Small intestine (tissue), 7 donors: ENCODE results near the gene CASR. TPM values are rescaled to one million over a fixed set of nuclear protein-coding genes. Genes with fewer than 3 reads are reported as not detected.
"Not testable (repeated sequence)": the region's sequence is repeated elsewhere in the genome, so short reads cannot be mapped to it uniquely, and the experiment has no call there.

ENCODE experiments used
- DNase-seq, 2 donors: peaks; one replicate each; pipeline versions ENCODE4 v3.0.0 to v3.0.0-alpha.2; 2013
- FAIRE-seq: peaks from 2 replicates; lab custom pipeline; 2012; peaks lifted over from hg19 to GRCh38; lab: Jason Lieb, UNC
- H3K27ac ChIP-seq, 3 donors: one replicate each; pipeline ENCODE4 v1.5.1; 2013; ENCODE audit warnings: low read length in 2 of 3, mild to moderate bottlenecking in 2 of 3, control low read depth in 1 of 3, inconsistent platforms in 1 of 3, low read depth in 1 of 3, moderate library complexity in 1 of 3
- H3K27me3 ChIP-seq, 3 donors: one replicate each; pipeline ENCODE4 v1.6.1; 2013; ENCODE audit warnings: low read length in 3 of 3, inconsistent platforms in 1 of 3; ENCODE audit not compliant: control insufficient read depth in 3 of 3, insufficient read depth in 3 of 3
- H3K36me3 ChIP-seq, 3 donors: one replicate each; pipeline ENCODE4 v1.6.1; 2013; ENCODE audit warnings: low read length in 3 of 3, inconsistent platforms in 1 of 3, low read depth in 1 of 3, mild to moderate bottlenecking in 1 of 3, moderate library complexity in 1 of 3; ENCODE audit not compliant: control insufficient read depth in 3 of 3, insufficient read depth in 2 of 3
- H3K4me1 ChIP-seq, 3 donors: one replicate each; pipeline ENCODE4 v1.6.1; 2013; ENCODE audit warnings: low read length in 2 of 3, inconsistent platforms in 1 of 3, low read depth in 1 of 3, mild to moderate bottlenecking in 1 of 3, moderate library complexity in 1 of 3; ENCODE audit not compliant: control insufficient read depth in 3 of 3, insufficient read depth in 2 of 3
- H3K4me3 ChIP-seq, 3 donors: one replicate each; pipeline ENCODE4 v1.5.1; 2013; ENCODE audit warnings: low read length in 3 of 3, control low read depth in 1 of 3, inconsistent platforms in 1 of 3, low read depth in 1 of 3, mild to moderate bottlenecking in 1 of 3, moderate library complexity in 1 of 3
- H3K9me3 ChIP-seq, 2 donors: one replicate each; pipeline ENCODE4 v1.6.1; 2013; ENCODE audit warnings: low read depth in 1 of 2, low read length in 1 of 2; ENCODE audit not compliant: control insufficient read depth in 2 of 2, insufficient read depth in 1 of 2
- WGBS, 3 donors: extraction: QIAGEN DNeasy Blood & Tissue Kit; methylation state at CpG; one replicate each; pipeline ENCODE4 v1.1.7; 2013; 5-methylcytosine and 5-hydroxymethylcytosine counted together
- polyA plus RNA-seq, 4 donors: library from polyadenylated mRNA; stranded (reverse) in 3 of 4; unstranded in 1 of 4; fragments of 200-250 nt in 3 of 4; fragments of 120-200 nt in 1 of 4; gene quantifications; one replicate each; pipeline versions ENCODE4 v1.2.1 to v1.2.3, GENCODE V29; 2013
- donor health status: healthy with polysubstance abuse.
- donor health status: control.
- donor health status: control.
- donor health status: Bipolar disorder and iron deficiency.
- donor health status: healthy.

The CASR gene
- polyA plus RNA-seq, 4 donors, result 0.19 to 1.7 (median 0.22) TPM; not detected in 1

DNA sequence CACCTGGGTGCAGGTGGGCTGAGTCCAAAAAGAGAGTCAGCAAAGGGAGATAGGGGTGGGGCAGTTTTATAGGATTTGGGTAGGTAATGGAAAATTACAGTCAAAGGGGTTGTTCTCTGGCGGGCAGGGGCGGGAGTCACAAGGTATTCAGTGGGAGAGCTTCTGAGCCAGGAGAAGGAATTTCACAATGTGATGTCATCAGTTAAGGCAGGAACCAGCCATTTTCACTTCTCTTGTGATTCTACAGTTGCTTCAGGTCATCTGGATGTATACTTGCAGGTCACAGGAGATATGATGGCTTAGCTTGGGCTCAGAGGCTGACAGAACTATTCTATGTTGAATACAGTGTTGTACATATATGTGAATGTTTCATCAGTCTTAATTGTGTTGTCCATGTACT, 12.1 kb upstream of the CASR start:
- FAIRE-seq, DNase-seq, H3K4me3 ChIP-seq, H3K4me1 ChIP-seq, H3K27me3 ChIP-seq, H3K9me3 ChIP-seq, H3K27ac ChIP-seq, H3K36me3 ChIP-seq: not testable (repeated sequence)
- 76 to 86% (median 83%) methylated on average over 2 of the region's 2 CpGs for WGBS, 3 donors

- FAIRE-seq (no peak), DNase-seq (no peak)
- Histone ChIP-seq H3K27ac (no peak overlapping the region), H3K36me3 (no peaks in the 10 kb centered on the region), H3K4me1 (peaks cover 0 to 3% (median 2%) of the 10 kb centered on the region in 3 donors), H3K4me3 (no peak overlapping the region), H3K27me3 (peaks cover under 1 to 34% (median 10%) of the 10 kb centered on the region in 3 donors), H3K9me3 (no peaks in the 10 kb centered on the region)
- 76 to 90% (median 77%) methylated on average over 5 of the region's 5 CpGs for WGBS, 3 donors
Observed at GRCh38 chr3:122178711-122179110, 4.8 kb upstream of the CASR start.

DNA sequence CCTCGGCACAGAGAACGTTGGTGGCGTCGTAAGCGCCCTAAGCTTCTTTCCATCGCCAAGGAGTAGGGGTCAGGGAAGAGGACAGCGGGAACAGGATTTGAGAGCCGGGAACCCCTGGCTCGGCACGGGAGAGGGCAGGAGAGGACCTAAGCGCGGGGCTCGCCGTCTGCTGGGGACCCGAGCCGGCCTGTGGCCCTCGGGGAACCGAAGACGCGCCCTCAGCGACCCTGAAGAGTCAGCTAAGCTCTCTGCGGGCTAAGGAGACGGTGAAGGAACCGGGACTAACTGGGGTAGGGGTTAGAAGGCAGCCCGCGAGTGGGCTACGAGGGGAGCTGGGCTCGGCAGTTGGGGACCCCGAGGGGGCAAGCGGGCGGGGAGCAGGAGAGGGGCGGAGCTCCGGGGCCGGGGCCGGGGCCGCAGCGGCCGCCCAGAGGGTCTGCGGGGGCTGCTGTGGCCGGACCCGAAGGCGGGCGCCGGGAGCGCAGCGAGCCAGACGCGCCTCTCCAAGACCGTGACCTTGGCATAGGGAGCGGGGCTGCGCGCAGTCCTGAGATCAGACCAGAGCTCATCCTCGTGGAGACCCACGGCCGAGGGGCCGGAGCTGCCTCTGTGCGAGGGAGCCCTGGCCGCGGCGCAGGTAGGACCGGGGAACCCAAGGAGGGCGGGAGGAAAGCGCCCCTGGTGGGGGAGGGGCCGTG, 574 bp downstream of the CASR start:
- DNase-seq (peak in 1 of 2 donors; percentile 32), FAIRE-seq (no peak)
- Histone ChIP-seq H3K27me3 (peaks cover 9 to 43% (median 19%) of the 10 kb centered on the region in 3 donors), H3K4me3 (peak overlapping the region in 2 of 3 donors; percentile 21 to 30), H3K9me3 (no peaks in the 10 kb centered on the region), H3K36me3 (no peaks in the 10 kb centered on the region), H3K27ac (no peak overlapping the region), H3K4me1 (peaks cover 0 to 22% (median 5%) of the 10 kb centered on the region in 3 donors)
- WGBS, 3 donors, result 2 to 8% (median 6%) methylated on average over 47 to 64 of the region's 64 CpGs

DNA sequence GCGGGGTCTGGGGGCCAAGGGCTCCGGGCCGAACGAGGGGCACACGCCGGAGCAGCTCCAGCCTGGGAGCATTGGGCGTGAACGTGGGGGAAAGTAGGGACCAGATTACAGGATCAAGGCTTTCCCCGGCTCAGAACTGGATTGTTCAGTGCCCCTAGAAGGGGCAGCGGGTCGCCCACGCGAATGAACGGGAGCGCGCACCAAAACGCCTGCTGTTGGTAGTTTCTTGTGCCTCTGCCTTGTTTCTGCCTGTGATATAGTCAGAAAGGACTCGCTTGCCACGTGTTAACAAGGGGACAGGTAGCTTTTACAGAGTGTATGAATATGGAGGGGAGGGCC, 1.1 kb downstream of the CASR start:
- H3K27ac ChIP-seq, result no peak overlapping the region
- peaks cover 9 to 41% (median 19%) of the 10 kb centered on the region in 3 donors for H3K27me3 ChIP-seq
- DNase-seq, result no peak
- peaks cover 0 to 26% (median 5%) of the 10 kb centered on the region in 3 donors for H3K4me1 ChIP-seq
- H3K36me3 ChIP-seq, result no peaks in the 10 kb centered on the region
- WGBS, 3 donors, result 21 to 56% (median 38%) methylated on average over 19 of the region's 19 CpGs
- H3K9me3 ChIP-seq, result no peaks in the 10 kb centered on the region
- H3K4me3 ChIP-seq, result peak overlapping the region in 1 of 3 donors; percentile 30
- no peak for FAIRE-seq

- Histone ChIP-seq H3K9me3 (no peaks in the 10 kb centered on the region), H3K4me3 (no peak overlapping the region), H3K27me3 (peaks cover 9 to 31% (median 14%) of the 10 kb centered on the region in 3 donors), H3K4me1 (peaks cover 0 to 32% (median 7%) of the 10 kb centered on the region in 3 donors), H3K27ac (no peak overlapping the region), H3K36me3 (no peaks in the 10 kb centered on the region)
- 10 to 41% (median 19%) methylated on average over 2 of the region's 2 CpGs for WGBS, 3 donors
- no peak for FAIRE-seq
- DNase-seq, result peak; percentile 24 to 73
Observed at GRCh38 chr3:122186372-122186771, 2.9 kb downstream of the CASR start.

GRCh38 chr3:122188737-122189136, 5.3 kb downstream of the CASR start:
- FAIRE-seq (no peak), DNase-seq (peak; percentile 41 to 46)
- Histone ChIP-seq H3K4me3 (no peak overlapping the region), H3K27ac (peak overlapping the region in 1 of 3 donors; percentile 19), H3K4me1 (peaks cover 0 to 28% (median 5%) of the 10 kb centered on the region in 3 donors), H3K36me3 (no peaks in the 10 kb centered on the region), H3K27me3 (peaks cover 8 to 10% (median 9%) of the 10 kb centered on the region in 3 donors), H3K9me3 (no peaks in the 10 kb centered on the region)
- 7 to 38% (median 23%) methylated on average over 1 of the region's 1 CpG for WGBS, 3 donors

GRCh38 chr3:122189357-122189756, 5.9 kb downstream of the CASR start:
- peaks cover 3 to 9% (median 5%) of the 10 kb centered on the region in 3 donors for H3K27me3 ChIP-seq
- peaks cover 0 to 26% (median 5%) of the 10 kb centered on the region in 3 donors for H3K4me1 ChIP-seq
- no peaks in the 10 kb centered on the region for H3K36me3 ChIP-seq
- H3K27ac ChIP-seq, result peak overlapping the region in 1 of 3 donors; percentile 19
- DNase-seq (peak; percentile 48 to 61), FAIRE-seq (no peak)
- no peaks in the 10 kb centered on the region for H3K9me3 ChIP-seq
- H3K4me3 ChIP-seq, result no peak overlapping the region

DNA sequence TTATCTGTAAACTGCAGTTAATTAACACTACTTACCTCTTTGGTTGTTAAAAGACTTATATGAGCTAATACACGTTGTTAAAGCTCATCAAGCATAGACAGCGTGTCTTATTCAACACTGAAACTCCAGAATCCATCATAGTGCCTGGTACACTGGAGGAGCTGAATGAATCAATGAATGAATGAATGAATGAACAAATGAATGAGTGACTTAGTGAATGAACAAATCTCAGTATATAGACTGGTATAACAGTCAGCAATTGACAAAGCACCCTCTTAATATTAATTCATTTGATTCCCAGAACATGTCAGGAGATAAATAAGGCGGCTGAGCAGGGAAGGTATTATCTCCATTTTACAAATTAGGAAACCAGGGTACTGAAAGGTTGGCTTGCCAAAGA, 7.1 kb downstream of the CASR start:
- WGBS, 3 donors, result 62 to 72% (median 65%) methylated on average over 3 of the region's 3 CpGs

More for the DNA sequence above, 7.1 kb downstream of the CASR start:
- FAIRE-seq, result no peak
- Histone ChIP-seq H3K27me3 (peaks cover 0 to 2% (median 0%) of the 10 kb centered on the region in 3 donors), H3K27ac (no peak overlapping the region), H3K36me3 (no peaks in the 10 kb centered on the region), H3K4me3 (no peak overlapping the region), H3K9me3 (no peaks in the 10 kb centered on the region), H3K4me1 (peaks cover 0 to 26% (median 5%) of the 10 kb centered on the region in 3 donors)
- no peak for DNase-seq
